Stimulated activated naive CD8-positive, alpha-beta T cell treated with anti-CD3 and anti-CD28 coated beads, Interleukin-15, Interleukin-2, amounts not matched to agents 100 U/mL and 50 U/mL, for 24 hours (primary cell): Measurements from ENCODE around the gene BSPRY.
A peak's percentile ranks its signal among the peaks of the same experiment; 100 is the strongest.
"Not testable (repeated sequence)": the region's sequence is repeated elsewhere in the genome, so short reads cannot be mapped to it uniquely, and the experiment has no call there.

Source experiments
- ATAC-seq: fragments of 150-1000 bp; cut with Tn5 transposase; one replicate; pipeline ENCODE4 v1.10.0; 2021
- DNase-seq: peaks from one replicate; pipeline ENCODE4 v3.0.0; 2021

The BSPRY gene

DNA sequence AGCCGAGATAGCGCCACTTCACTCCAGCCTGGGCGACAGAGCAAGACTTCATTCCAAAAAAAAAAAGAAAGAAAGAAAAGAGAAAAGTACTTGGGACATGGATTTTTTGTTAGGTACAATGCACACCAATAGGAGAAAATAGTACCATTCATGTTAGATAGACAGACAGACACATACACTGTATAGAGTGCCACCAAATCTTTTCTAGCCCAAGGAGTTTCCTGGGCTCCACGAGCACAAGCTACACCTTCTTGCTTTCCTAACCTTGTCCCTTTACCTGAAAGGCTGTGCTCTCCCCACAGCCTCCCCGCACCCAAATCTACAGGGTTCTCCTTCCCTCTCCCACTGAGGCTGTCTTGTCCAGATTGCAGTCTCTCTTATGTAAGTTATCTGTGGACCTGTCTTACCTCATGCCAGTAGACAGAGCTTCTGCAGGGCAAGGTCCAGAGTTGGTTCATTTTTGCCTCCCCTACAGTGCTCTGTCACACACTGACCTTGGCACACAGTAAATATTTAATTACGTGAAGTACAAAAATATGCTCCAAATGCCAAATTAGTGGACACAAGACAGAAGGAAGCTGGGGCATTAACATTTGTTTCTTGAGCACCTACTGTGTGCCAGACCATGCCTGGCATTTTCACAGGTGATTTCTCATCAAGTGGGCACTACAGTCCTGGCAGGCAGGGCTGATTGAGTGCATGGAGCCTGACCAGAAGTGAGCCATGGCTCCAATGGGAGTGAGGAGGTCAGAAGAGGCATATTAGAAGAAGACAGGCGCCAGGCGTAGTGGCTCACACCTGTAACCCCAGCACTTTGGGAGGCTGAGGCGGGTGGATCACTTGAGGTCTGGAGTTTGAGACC, 45.9 kb downstream of the BSPRY start:
- no peak for DNase-seq
- ATAC-seq = no peak

DNA sequence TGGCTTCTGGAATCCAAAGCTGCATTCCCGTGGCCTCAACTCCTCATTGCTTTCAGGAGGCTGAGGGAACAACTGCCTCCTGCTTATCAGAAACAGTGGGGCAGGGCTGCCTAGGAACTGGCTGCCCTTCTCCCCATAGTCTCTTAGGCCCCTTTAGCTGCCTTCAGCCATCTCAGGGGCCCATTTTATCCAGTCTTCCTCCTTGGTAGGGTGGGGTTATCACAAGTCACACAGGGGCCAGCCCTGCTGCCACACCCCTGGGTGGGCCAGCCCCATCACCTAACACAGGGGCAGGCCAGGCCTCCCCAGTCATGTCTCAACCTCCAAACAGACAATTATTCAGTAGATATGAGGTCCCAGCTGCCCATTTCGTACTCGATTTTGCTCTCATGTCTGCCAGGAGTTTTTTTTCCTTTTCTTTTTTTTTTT, 47.9 kb downstream of the BSPRY start:
- no peak for ATAC-seq
- DNase-seq = no peak

DNA sequence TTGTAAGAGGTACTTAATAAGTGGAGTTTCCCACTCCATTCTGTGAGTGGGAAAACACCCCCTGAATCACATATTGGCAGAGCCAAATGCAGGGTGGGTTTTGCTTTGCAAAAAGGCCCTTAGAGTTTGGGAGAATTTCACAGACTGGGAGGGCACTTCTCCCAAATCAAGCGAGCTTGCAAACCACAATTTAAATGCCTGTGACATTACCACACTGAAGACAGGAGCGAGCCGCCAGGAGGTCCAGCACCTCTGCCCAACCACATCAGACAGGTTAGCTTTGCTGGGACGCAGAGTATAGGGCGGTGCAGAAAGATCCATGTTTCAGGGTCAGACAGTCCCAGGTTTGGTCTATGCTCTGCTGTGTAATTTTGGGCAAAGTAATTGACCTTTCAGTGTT, 49.5 kb downstream of the BSPRY start:
- DNase-seq = no peak
- ATAC-seq = no peak

DNA sequence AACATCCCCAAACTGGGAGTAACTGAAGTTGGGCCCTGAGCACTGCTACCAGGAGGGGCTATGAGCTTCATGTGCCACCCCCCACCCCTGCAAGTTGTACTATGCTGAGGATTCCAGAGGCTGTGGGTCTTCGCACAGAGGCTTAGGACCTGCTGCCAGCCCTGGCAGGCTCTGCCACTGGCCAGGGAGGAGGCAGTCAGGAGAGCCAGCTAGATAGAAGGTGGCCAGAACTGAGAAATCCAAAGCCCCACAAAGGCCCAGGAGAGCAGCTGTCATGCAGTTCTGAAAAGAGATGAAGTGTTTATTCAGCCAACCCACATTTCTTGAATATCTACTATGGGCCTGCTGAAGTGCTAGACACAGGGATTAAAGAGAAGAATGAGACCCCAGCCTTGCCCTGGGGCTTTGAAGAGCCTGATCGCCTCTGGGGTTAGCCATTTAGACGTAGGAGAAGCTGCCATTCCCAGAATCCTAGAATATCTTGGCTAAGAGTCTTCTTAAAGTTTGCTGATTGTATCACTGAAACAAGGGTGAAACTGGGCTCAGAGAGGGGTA, 50.4 kb downstream of the BSPRY start:
- ATAC-seq = no peak
- DNase-seq = no peak

DNA sequence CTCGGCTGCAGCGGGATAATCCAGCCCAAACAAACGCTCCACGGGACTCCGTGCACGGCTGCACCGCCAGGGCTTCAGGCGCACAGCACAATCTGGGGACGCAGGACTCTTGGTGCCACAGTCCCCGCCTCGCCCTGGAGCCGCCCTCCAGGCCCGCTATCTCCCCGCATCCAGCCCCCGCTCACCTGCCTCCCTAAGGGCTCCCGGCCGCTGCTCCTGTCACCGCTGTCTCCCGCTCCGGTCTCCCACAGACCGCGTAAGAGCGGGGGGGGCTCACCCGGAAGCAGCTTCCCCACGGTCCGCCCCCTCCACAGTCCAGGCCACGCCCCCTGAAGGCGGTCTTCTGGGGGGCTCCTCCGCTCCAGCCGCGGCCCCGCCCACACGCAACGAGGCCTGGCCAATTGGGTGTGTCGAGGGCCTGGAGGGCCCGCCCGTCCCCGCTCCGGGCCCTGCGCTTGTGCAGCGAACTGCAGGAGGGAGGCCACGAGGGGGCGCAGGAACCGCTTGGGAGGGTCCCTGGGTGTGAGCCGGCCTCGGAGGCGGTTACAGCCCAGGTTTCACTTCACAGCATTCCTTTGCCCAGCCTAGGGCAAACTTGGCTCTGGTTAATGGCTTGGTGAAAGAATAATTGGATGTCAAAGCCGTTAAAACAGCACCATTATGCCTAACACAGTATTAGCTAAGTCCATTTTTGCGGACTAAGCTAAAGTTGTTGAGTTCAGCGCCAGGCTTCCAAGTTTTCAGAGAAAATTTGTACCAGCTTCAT, 51.9 kb downstream of the BSPRY start, which contains the start of gene ALAD:
Gene ALAD, minus strand, starts transcription at position 258 of the 766 bp plus-strand sequence. CDS start 7,725 bp downstream, outside the sequence.
- peak; percentile 100 for ATAC-seq
- DNase-seq = peak; percentile 100

DNA sequence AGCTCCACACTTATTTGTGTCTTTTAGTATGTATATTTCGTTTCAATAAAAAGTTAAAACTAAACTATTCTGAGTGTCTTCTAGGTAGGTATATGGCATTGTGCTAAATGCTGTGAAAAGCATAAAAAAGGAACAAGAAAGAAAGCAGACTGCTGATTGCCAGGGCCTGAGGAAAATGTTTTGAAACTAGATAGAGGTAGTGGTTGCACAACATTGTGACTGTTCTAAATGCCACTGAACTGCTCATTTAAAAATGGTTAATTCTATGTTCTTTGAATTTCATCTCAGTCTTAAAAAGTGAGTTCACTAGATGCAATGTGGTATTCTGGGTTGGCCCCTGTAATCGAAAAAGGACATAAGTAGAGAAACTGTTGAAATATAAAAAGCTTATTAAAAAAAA, 54.3 kb downstream of the BSPRY start:
- ATAC-seq (no peak), DNase-seq (no peak)

DNA sequence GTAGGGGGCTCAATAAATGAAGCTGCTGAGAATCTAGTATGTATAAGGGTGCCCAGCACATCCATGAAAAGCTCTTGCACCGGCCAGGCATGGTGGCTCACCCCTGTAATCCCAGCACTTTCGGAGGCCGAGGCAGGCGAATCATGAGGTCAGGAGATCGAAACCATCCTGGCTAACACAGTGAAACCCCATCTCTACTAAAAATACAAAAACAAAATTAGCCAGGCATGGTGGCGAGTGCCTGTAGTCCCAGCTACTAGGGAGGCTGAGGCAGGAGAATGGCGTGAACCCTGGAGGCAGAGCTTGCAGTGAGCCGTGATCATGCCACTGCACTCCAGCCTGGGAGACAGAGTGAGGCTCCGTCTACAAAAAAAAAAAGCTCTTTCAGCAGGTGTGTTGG, 57.0 kb downstream of the BSPRY start:
- not testable (repeated sequence) for ATAC-seq

DNA sequence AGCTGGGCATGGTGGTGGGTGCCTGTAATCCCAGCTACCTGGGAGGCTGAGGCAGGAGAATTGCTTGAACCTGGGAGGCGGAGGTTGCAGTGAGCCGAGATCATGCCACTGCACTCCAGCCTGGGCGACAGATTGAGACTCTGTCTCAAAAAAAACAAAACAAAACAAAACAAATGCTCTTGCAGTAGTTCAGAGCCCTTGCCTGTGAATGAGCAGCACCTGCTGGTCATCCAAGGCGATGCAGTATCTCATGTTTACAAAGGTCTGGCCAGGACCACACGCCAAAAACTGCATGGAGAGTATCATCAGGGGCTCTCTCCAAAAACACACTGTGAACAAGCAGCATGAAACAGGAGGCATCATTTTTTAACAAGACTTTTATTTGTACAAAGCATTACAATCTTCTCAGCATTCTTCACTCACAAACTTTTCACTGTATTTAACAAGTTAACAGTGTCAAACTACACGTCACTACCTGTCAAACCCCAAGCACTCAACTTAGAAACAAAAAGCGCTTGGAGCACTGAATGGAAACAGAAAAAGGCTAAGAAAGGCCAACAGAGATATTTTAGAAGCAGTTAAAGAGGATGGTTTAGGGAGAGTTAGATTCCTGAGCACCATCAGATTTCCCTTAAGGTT, 57.7 kb downstream of the BSPRY start:
- ATAC-seq = not testable (repeated sequence)
- peak; percentile 52 for DNase-seq

More for the DNA sequence above, 57.0 kb downstream of the BSPRY start:
- not testable (repeated sequence) for DNase-seq

DNA sequence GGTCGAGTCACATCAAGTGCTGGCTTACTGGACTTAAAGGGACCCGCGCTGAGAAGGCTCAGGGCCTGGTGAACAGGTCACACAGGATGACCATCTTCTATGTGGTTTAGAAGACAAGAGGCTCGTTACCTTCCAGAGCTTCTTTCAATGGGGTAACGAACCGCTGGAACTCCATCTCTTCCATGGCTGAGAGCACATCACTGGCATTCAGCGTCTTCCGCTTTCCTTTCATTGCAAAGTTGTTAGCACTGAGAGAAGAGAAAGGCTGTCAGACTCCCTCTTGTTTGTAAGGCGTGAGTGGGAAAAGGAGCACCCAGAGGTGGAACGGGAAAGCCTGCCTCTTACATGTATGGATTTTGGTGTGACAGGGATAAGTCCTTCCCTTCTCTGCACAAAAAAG, 60.1 kb downstream of the BSPRY start:
- DNase-seq (no peak), ATAC-seq (no peak)

DNA sequence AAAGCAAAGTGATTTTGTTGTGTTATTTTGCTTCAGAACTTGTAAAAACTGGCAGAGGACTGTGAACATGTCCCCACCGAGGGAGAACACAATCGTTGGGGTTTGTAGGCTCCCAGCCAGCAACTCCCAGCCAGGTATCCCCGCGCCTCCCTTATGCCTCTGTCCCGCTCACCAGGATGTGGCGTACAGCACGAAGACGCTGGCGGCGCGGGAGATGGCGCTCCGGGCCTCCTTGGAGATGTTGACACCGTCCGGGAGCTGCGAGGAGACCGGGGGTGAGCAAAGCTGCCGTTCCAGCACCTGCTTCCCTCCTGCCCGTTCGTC, 60.5 kb downstream of the BSPRY start:
- DNase-seq (no peak), ATAC-seq (peak; percentile 2)

DNA sequence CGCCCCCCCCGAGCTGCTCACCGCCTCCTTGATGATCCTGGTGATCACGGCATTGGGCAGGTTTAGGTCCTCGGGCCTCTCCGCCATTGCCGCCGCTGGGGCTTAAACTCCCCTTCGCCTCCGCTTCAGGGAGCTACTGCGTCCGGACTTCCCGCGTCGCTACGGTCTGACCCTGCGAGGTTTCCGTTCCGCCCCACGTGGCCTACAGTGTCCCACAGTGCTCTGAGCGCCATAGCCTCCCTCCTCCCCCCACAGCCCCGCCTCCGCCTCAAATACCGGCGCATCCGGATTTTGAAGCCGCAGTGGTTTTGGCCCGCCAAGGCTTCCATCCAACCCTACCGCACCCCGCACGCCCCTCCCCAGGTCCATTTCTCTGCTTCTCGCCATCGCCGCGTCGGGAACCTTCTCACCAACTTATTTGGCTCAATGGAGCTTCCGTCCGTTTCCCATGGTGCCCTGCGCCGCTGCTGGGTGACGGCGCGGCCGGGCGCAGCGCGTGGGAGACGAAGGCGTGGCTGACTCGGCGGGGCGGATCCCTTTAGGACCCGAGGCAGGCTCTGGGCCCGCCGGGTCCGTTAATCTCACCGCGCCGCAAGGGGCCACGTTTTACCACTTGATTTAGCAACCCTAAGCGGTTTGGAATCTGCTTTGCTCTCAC, 61.0 kb downstream of the BSPRY start, which contains the start of the genes C9orf43 and POLE3:
Gene C9orf43, plus strand, starts transcription at position 541 of the 658 bp plus-strand sequence. CDS start 2,747 bp downstream, outside the sequence.
Gene POLE3, minus strand, starts transcription at position 469 of the 658 bp plus-strand sequence. Its CDS starts 382 bp downstream, at position 87.
- ATAC-seq = peak; percentile 96

DNA sequence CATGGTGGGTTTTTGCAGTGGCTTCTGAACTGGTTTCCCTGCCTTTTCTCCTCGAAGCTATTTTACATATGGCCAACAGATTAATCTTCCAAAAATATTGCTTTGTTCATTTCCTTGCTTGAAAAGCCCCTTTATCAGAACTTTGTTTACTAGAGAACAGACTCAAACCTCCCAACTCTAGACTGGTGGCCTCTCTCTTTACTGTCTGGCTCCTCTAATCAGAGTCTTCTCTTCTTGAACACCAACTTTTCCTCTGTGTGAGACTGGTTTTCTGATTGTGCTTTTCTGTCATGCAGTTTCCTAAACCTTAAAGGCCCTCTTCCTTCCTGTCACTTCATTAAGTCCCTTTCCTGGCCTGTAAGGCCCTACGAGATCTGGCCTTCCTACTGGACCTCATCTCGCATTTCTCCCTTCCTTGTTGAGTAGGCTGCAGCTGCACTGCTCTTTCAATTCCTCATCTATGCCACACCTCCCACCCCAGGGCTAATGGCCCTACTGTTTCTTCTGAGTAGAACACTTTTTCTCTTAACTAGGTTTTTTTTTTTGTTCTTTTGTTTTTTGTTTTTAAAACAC, 66.9 kb downstream of the BSPRY start:
- ATAC-seq = no peak
- no peak for DNase-seq

More for the DNA sequence above, 61.0 kb downstream of the BSPRY start, which contains the start of the genes C9orf43 and POLE3:
- DNase-seq = peak; percentile 97

DNA sequence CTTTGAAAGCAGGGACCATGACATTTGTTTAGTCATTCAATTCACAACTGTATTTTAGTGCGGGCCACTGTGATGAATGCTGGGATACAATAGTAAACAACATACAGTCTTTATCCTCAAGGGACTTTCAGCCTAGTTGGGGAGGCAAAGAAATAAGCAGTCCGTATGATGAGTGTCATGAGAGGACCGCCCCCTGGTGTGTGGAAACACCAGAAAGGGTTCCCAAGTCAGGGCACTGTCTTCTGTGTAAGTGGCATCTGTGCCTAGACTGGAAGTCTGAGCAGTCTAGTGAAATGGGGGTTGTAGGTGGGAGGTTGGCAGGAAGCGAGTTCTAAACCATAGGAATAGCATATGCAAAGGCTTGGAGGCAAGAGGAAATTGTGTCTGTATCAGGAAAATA, 68.0 kb downstream of the BSPRY start:
- no peak for DNase-seq
- no peak for ATAC-seq
